Measurements from ENCODE around the gene VIPAS39. TPM values are rescaled to one million over a fixed set of nuclear protein-coding genes. Genes with fewer than 3 reads are reported as not detected.

VIPAS39 gene
- total RNA-seq, 1 experiment from 2014 or later: 54.5 TPM

DNA sequence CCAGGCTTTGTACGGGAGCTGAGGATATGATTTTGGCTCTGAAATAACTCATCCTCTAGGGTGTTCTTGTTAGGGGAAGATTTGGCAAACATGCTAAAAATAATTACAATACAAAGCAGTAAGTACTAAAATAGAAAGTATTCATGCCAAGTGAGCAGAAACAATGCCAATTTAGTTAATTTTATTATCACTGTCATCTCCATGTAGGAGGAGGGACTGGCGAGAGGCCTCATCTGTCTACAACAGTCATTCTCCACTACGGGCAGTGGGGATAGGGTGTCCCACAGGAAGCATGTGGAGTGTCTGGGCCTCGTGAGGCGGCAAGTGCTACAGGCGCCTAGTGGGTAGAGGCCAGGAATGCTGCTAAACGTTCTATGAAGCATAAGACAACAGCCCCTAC, 37.9 kb upstream of the VIPAS39 start:
- no peaks in the 10 kb centered on the region for H3K79me2 ChIP-seq (ENCODE audit: low read depth)
- no peak overlapping the region for H2AFZ ChIP-seq
- intact Hi-C loops (cut with micrococcal nuclease; ENCODE audit: unreplicated experiment): no loop called here
- BruUV-seq (replicated peaks): no TSS peak
- H3K27ac ChIP-seq: no peak overlapping the region
- no peak for DNase-seq
- peaks cover 7% of the 10 kb centered on the region; the same call in 1 of the 2 replicates for H3F3A ChIP-seq (ENCODE audit: insufficient read depth, low read depth)
- ChIA-PET CTCF (no interaction called here), POLR2A (ENCODE audit: unreplicated experiment) (interaction anchor here (0.7 kb wide), 1 partner anchor 266 kb away, joined by 4 read pairs; no protein-coding TSS in a partner anchor)
- no peaks in the 10 kb centered on the region for H3K36me3 ChIP-seq (ENCODE audit: low read depth)
- H3K4me3 ChIP-seq: no peak overlapping the region
- H3K9me3 ChIP-seq (ENCODE audit: insufficient read depth, low read depth): no peaks in the 10 kb centered on the region
- no peaks in the 10 kb centered on the region for H3K4me1 ChIP-seq (replicated peaks; ENCODE audit: insufficient read depth)
- TF ChIP-seq, protein P1, sequence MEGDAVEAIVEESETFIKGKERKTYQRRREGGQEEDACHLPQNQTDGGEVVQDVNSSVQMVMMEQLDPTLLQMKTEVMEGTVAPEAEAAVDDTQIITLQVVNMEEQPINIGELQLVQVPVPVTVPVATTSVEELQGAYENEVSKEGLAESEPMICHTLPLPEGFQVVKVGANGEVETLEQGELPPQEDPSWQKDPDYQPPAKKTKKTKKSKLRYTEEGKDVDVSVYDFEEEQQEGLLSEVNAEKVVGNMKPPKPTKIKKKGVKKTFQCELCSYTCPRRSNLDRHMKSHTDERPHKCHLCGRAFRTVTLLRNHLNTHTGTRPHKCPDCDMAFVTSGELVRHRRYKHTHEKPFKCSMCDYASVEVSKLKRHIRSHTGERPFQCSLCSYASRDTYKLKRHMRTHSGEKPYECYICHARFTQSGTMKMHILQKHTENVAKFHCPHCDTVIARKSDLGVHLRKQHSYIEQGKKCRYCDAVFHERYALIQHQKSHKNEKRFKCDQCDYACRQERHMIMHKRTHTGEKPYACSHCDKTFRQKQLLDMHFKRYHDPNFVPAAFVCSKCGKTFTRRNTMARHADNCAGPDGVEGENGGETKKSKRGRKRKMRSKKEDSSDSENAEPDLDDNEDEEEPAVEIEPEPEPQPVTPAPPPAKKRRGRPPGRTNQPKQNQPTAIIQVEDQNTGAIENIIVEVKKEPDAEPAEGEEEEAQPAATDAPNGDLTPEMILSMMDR (conservative IDR thresholded peaks at IDR 0.05): no peak
- no peak for TF ChIP-seq EZH2 (IDR thresholded peaks at IDR 0.05; ENCODE audit: low read depth)
- H4K20me1 ChIP-seq (ENCODE audit: insufficient read depth): no peaks in the 10 kb centered on the region
- H3K27me3 ChIP-seq (ENCODE audit: insufficient read depth, low read depth): no peaks in the 10 kb centered on the region
- H3K4me2 ChIP-seq: no peak overlapping the region
- no peaks in the 10 kb centered on the region for H3K9me2 ChIP-seq (ENCODE audit: insufficient read depth)

GRCh38 chr14:77491056-77491455, 33.7 kb upstream of the VIPAS39 start:
- TF ChIP-seq, protein P1 (conservative IDR thresholded peaks at IDR 0.05): no peak
- TF ChIP-seq EZH2 (IDR thresholded peaks at IDR 0.05; ENCODE audit: low read depth): no peak
- ChIA-PET POLR2A (ENCODE audit: unreplicated experiment) (no interaction called here), CTCF (no interaction called here)
- H2AFZ ChIP-seq: no peak overlapping the region
- H3K9me2 ChIP-seq (ENCODE audit: insufficient read depth): no peaks in the 10 kb centered on the region
- H3K4me2 ChIP-seq: no peak overlapping the region
- H3K27me3 ChIP-seq (ENCODE audit: insufficient read depth, low read depth): no peaks in the 10 kb centered on the region
- intact Hi-C loops (cut with micrococcal nuclease; ENCODE audit: unreplicated experiment): no loop called here
- no peak overlapping the region for H3K27ac ChIP-seq
- no peak overlapping the region for H3K4me3 ChIP-seq
- H3K36me3 ChIP-seq (ENCODE audit: low read depth): no peaks in the 10 kb centered on the region
- BruUV-seq (replicated peaks): no TSS peak
- H4K20me1 ChIP-seq (ENCODE audit: insufficient read depth): no peaks in the 10 kb centered on the region
- no peaks in the 10 kb centered on the region for H3K79me2 ChIP-seq (ENCODE audit: low read depth)
- DNase-seq: no peak
- no peaks in the 10 kb centered on the region for H3K4me1 ChIP-seq (replicated peaks; ENCODE audit: insufficient read depth)
- H3F3A ChIP-seq (ENCODE audit: insufficient read depth, low read depth): peaks cover 7% of the 10 kb centered on the region; the same call in 1 of the 2 replicates
- no peaks in the 10 kb centered on the region for H3K9me3 ChIP-seq (ENCODE audit: insufficient read depth, low read depth)

- Histone ChIP-seq H3K9me2 (ENCODE audit: insufficient read depth) (no peaks in the 10 kb centered on the region), H3K4me2 (no peak overlapping the region), H4K20me1 (ENCODE audit: insufficient read depth) (no peaks in the 10 kb centered on the region), H2AFZ (no peak overlapping the region), H3K27ac (no peak overlapping the region), H3K79me2 (ENCODE audit: low read depth) (no peaks in the 10 kb centered on the region), H3K27me3 (ENCODE audit: insufficient read depth, low read depth) (no peaks in the 10 kb centered on the region), H3K9me3 (ENCODE audit: insufficient read depth, low read depth) (no peaks in the 10 kb centered on the region), H3F3A (ENCODE audit: insufficient read depth, low read depth) (peaks cover 4% of the 10 kb centered on the region; the same call in 1 of the 2 replicates), H3K36me3 (ENCODE audit: low read depth) (no peaks in the 10 kb centered on the region), H3K4me1 (replicated peaks; ENCODE audit: insufficient read depth) (no peaks in the 10 kb centered on the region), H3K4me3 (no peak overlapping the region)
- intact Hi-C loops (cut with micrococcal nuclease; ENCODE audit: unreplicated experiment): no loop called here
- CTCF ChIA-PET: no interaction called here
- DNase-seq: no peak
- BruUV-seq (replicated peaks): no TSS peak
- POLR2A ChIA-PET (ENCODE audit: unreplicated experiment): no interaction called here
- TF ChIP-seq, protein P1 (conservative IDR thresholded peaks at IDR 0.05): no peak
- no peak for TF ChIP-seq EZH2 (IDR thresholded peaks at IDR 0.05; ENCODE audit: low read depth)
These were observed 33.1 kb upstream of the VIPAS39 start for GRCh38 chr14:77490347-77490986.

Measured in PC-9 (cell line).